GM23338 (cell line): ENCODE results near the gene C1QTNF9. TPM values are rescaled to one million over a fixed set of nuclear protein-coding genes. Genes with fewer than 3 reads are reported as not detected.

Source experiments
- ATAC-seq: fragments of 200-7000 bp; cut with Tn5 transposase; 3 replicates; pipeline ENCODE4 v1.9.1; 2020
- DNase-seq: peaks from one replicate; pipeline ENCODE4 v3.0.0-alpha.2; 2015; ENCODE audit warnings: low spot score
- H2AFZ ChIP-seq: fragments of 200-600 bp; sonication (generic); 2 replicates; pipeline ENCODE4 v1.8.0; 2016; ENCODE audit warnings: antibody characterized with exemption, mild to moderate bottlenecking, moderate library complexity
- H3F3A ChIP-seq: fragments of 200-600 bp; sonication (generic); replicated peaks from 2 replicates; pipeline ENCODE4 v1.8.0; 2017; ENCODE audit warnings: antibody characterized with exemption, mixed run types, low read depth
- H3K27ac ChIP-seq: fragments of 200-600 bp; sonication (generic); 2 replicates; pipeline ENCODE4 v1.6.1; 2016; ENCODE audit warnings: low read depth
- H3K27me3 ChIP-seq: fragments of 200-600 bp; sonication (generic); 2 replicates; pipeline ENCODE4 v1.8.0; 2016; ENCODE audit warnings: mild to moderate bottlenecking, mixed run types, moderate library complexity; ENCODE audit not compliant: insufficient read depth
- H3K36me3 ChIP-seq: fragments of 200-600 bp; sonication (generic); 2 replicates; pipeline ENCODE4 v1.8.0; 2016; ENCODE audit warnings: mild to moderate bottlenecking; ENCODE audit not compliant: insufficient read depth
- H3K4me1 ChIP-seq: fragments of 200-600 bp; sonication (generic); 2 replicates; pipeline ENCODE4 v1.8.0; 2016; ENCODE audit warnings: mild to moderate bottlenecking, moderate library complexity; ENCODE audit not compliant: insufficient read depth
- H3K4me2 ChIP-seq: fragments of 200-600 bp; sonication (generic); 2 replicates; pipeline ENCODE4 v1.7.1; 2017; ENCODE audit warnings: mixed run types
- H3K4me3 ChIP-seq: fragments of 200-600 bp; sonication (generic); 2 replicates; pipeline ENCODE4 v1.6.1; 2016; ENCODE audit warnings: mixed run types
- H3K79me2 ChIP-seq: fragments of 200-600 bp; sonication (generic); replicated peaks from 2 replicates; pipeline ENCODE4 v1.8.0; 2017; ENCODE audit warnings: mild to moderate bottlenecking; ENCODE audit not compliant: insufficient read depth
- H3K9me2 ChIP-seq: fragments of 200-600 bp; sonication (generic); 2 replicates; pipeline ENCODE4 v1.8.0; 2017; ENCODE audit not compliant: insufficient read depth
- H4K20me1 ChIP-seq: fragments of 200-600 bp; sonication (generic); replicated peaks from 2 replicates; pipeline ENCODE4 v1.8.0; 2017; ENCODE audit warnings: mild to moderate bottlenecking; ENCODE audit not compliant: insufficient read depth
- H3K27ac Mint-ChIP-seq: 2 replicates; pipeline ENCODE4 v1.8.0; 2020; ENCODE audit warnings: inconsistent platforms, mild to moderate bottlenecking, moderate library complexity, mixed read lengths
- H3K27me3 Mint-ChIP-seq: 3 replicates; pipeline ENCODE4 v1.8.0; 2022; ENCODE audit warnings: low read depth, mild to moderate bottlenecking, moderate library complexity, mixed read lengths, inconsistent platforms; ENCODE audit not compliant: insufficient read depth, poor library complexity
- H3K36me3 Mint-ChIP-seq: 3 replicates; pipeline ENCODE4 v1.8.0; 2021; ENCODE audit warnings: low read depth, mild to moderate bottlenecking, inconsistent platforms, moderate library complexity, mixed read lengths
- H3K4me1 Mint-ChIP-seq: 3 replicates; pipeline ENCODE4 v1.8.0; 2020; ENCODE audit warnings: mild to moderate bottlenecking, inconsistent platforms, mixed read lengths
- H3K4me3 Mint-ChIP-seq: 3 replicates; pipeline ENCODE4 v1.8.0; 2021; ENCODE audit warnings: moderate library complexity, mild to moderate bottlenecking, inconsistent platforms, mixed read lengths
- H3K9me3 Mint-ChIP-seq: 3 replicates; pipeline ENCODE4 v1.8.0; 2020; ENCODE audit warnings: moderate library complexity, mild to moderate bottlenecking, inconsistent platforms, mixed read lengths
- CREB1 ChIP-seq: fragments of 250-450 bp; sonication (Bioruptor Pico); IDR thresholded peaks from 2 replicates; pipeline ENCODE4 v1.5.0; 2020; ENCODE audit warnings: low read depth, mild to moderate bottlenecking, moderate library complexity
- CTCF ChIP-seq, 2 experiments: fragments of 200-600 bp in 1 of 2; sonication (generic) in 1 of 2; conservative IDR thresholded peaks; 2 replicates each; pipeline versions ENCODE4 v1.5.1 to v1.6.1; 2016 to 2017; ENCODE audit warnings: antibody characterized with exemption in 2 of 2, low read depth in 2 of 2, mild to moderate bottlenecking in 2 of 2, moderate library complexity in 1 of 2
- ETS1 ChIP-seq: IDR thresholded peaks from 2 replicates; pipeline ENCODE4 v1.6.1; 2016; ENCODE audit warnings: antibody characterized with exemption
- EZH2 ChIP-seq: fragments of 200-600 bp; sonication (generic); IDR thresholded peaks from one replicate; pipeline ENCODE4 v1.8.0; 2017; ENCODE audit warnings: antibody characterized with exemption, mild to moderate bottlenecking, low read depth; ENCODE audit not compliant: unreplicated experiment
- EZH2phosphoT487 ChIP-seq: fragments of 200-600 bp; sonication (generic); IDR thresholded peaks from one replicate; pipeline ENCODE4 v1.8.1; 2018; ENCODE audit warnings: antibody characterized with exemption; ENCODE audit not compliant: unreplicated experiment
- JUNB ChIP-seq: IDR thresholded peaks from one replicate; pipeline ENCODE4 v1.6.1; 2016; ENCODE audit warnings: antibody characterized with exemption; ENCODE audit not compliant: unreplicated experiment
- NANOG ChIP-seq: IDR thresholded peaks from 2 replicates; pipeline ENCODE4 v1.6.1; 2016; ENCODE audit warnings: antibody characterized with exemption, borderline replicate concordance
- STAT1 ChIP-seq: IDR thresholded peaks from one replicate; pipeline ENCODE4 v1.6.1; 2016; ENCODE audit warnings: antibody characterized with exemption; ENCODE audit not compliant: unreplicated experiment
- ZNF114 ChIP-seq: fragments of 250-450 bp; sonication (Bioruptor Pico); IDR thresholded peaks from 2 replicates; pipeline ENCODE4 v1.5.0; 2020; ENCODE audit warnings: mild to moderate bottlenecking, moderate library complexity
- ZNF331 ChIP-seq: fragments of 250-450 bp; sonication (Bioruptor Pico); IDR thresholded peaks from 2 replicates; pipeline ENCODE4 v1.5.0; 2020; ENCODE audit warnings: low read depth, mild to moderate bottlenecking, moderate library complexity
- ZNF462 ChIP-seq: fragments of 250-450 bp; sonication (Bioruptor Pico); IDR thresholded peaks from 2 replicates; pipeline ENCODE4 v1.5.0; 2020; ENCODE audit warnings: mild to moderate bottlenecking, moderate library complexity
- polyA plus RNA-seq: library from polyadenylated mRNA; unstranded; fragments of >200 nt; fragmentation: Nextera tagmentation; extraction: Ambion mirVana; gene quantifications from 2 replicates; pipeline ENCODE4 v1.2.1, GENCODE V29; 2016
- total RNA-seq: library from RNA; depleted of rRNA; stranded (reverse); fragments of >200 nt; shearing (Covaris generic); gene quantifications from 2 replicates; pipeline ENCODE4 v1.2.3, GENCODE V29; 2014
- TF ChIP-seq, protein P1 (sequence below): IDR thresholded peaks from one replicate; pipeline ENCODE4 v1.6.1; 2018; ENCODE audit warnings: antibody characterized with exemption; ENCODE audit not compliant: unreplicated experiment

The C1QTNF9 gene
- total and polyA plus RNA-seq, 2 experiments from 2014 or later: not detected

DNA sequence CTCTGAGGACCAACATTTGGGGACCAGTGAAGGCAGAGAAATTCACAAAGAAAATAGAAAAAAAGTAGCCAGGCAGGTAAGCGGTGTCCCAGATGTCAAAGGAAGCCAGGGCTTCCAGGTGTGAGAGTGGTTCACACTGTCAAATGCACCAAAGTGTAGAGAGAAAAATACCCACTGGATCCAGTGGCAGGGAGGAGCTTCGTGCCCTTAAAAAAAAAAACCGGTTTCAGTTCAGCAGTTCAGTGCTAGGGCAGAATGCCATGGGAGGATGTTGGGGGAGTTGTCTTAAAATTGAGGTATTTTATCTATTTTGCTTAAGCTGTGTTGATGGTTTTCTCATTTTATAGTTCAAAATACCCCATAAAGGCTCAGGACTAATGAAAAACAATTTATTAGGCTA, 47.8 kb upstream of the C1QTNF9 start (continued):
- TF ChIP-seq STAT1: no peak
- no peak for TF ChIP-seq EZH2
- no peak for TF ChIP-seq NANOG

GRCh38 chr13:24263632-24264031, 45.7 kb upstream of the C1QTNF9 start:
- ATAC-seq: no peak
- no peak overlapping the region for H3K4me2 ChIP-seq
- no peak overlapping the region for H3K4me3 Mint-ChIP-seq
- peaks cover 7% of the 10 kb centered on the region; the same call in 1 of the 2 replicates for H4K20me1 ChIP-seq
- DNase-seq: no peak
- H3K27ac ChIP-seq: no peak overlapping the region
- H3K4me1 ChIP-seq: no peaks in the 10 kb centered on the region
- H3K4me1 Mint-ChIP-seq: peaks cover 4% of the 10 kb centered on the region; the same call in 2 of the 3 replicates
- TF ChIP-seq, protein P1, sequence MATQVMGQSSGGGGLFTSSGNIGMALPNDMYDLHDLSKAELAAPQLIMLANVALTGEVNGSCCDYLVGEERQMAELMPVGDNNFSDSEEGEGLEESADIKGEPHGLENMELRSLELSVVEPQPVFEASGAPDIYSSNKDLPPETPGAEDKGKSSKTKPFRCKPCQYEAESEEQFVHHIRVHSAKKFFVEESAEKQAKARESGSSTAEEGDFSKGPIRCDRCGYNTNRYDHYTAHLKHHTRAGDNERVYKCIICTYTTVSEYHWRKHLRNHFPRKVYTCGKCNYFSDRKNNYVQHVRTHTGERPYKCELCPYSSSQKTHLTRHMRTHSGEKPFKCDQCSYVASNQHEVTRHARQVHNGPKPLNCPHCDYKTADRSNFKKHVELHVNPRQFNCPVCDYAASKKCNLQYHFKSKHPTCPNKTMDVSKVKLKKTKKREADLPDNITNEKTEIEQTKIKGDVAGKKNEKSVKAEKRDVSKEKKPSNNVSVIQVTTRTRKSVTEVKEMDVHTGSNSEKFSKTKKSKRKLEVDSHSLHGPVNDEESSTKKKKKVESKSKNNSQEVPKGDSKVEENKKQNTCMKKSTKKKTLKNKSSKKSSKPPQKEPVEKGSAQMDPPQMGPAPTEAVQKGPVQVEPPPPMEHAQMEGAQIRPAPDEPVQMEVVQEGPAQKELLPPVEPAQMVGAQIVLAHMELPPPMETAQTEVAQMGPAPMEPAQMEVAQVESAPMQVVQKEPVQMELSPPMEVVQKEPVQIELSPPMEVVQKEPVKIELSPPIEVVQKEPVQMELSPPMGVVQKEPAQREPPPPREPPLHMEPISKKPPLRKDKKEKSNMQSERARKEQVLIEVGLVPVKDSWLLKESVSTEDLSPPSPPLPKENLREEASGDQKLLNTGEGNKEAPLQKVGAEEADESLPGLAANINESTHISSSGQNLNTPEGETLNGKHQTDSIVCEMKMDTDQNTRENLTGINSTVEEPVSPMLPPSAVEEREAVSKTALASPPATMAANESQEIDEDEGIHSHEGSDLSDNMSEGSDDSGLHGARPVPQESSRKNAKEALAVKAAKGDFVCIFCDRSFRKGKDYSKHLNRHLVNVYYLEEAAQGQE: no peak
- TF ChIP-seq ZNF114 (CRISPR knock-in tag): no peak
- TF ChIP-seq ZNF462 (CRISPR knock-in tag): no peak
- TF ChIP-seq CTCF (conservative IDR thresholded peaks at IDR 0.05; ENCODE audit: low read depth in 2 of 2): no peak
- no peak for TF ChIP-seq EZH2phosphoT487
- no peak for TF ChIP-seq EZH2
- no peak for TF ChIP-seq ETS1
- no peak for TF ChIP-seq JUNB
- TF ChIP-seq ZNF331: no peak
- TF ChIP-seq CREB1 (CRISPR knock-in tag): no peak
- H3K27me3 ChIP-seq: no peaks in the 10 kb centered on the region
- H3K4me3 ChIP-seq: no peak overlapping the region
- no peak overlapping the region for H2AFZ ChIP-seq
- H3F3A ChIP-seq: no peaks in the 10 kb centered on the region
- no peak overlapping the region for H3K27ac Mint-ChIP-seq
- H3K79me2 ChIP-seq: peaks cover 9% of the 10 kb centered on the region
- no peaks in the 10 kb centered on the region for H3K9me2 ChIP-seq
- H3K36me3 Mint-ChIP-seq: no peaks in the 10 kb centered on the region
- H3K36me3 ChIP-seq: no peaks in the 10 kb centered on the region
- no peaks in the 10 kb centered on the region for H3K9me3 Mint-ChIP-seq
- peaks cover 5% of the 10 kb centered on the region for H3K27me3 Mint-ChIP-seq
